GM10248 (cell line): ENCODE data around the gene WBP2NL.

Experiments
- CTCF ChIA-PET: fragments of 300-600 bp; sonication (Branson Sonifier 250); formaldehyde crosslinking; extraction: SDS; loops from one replicate; lab custom pipeline; 2021; ENCODE audit warnings: antibody characterized with exemption; lab: Yijun Ruan, JAX
- POLR2A ChIA-PET: fragments of 350-650 bp; sonication (Branson Sonifier 250); formaldehyde crosslinking; extraction: SDS; loops from one replicate; lab custom pipeline; 2020; ENCODE audit warnings: antibody characterized with exemption; lab: Yijun Ruan, JAX
- DNase-seq: peaks from one replicate; pipeline ENCODE4 v3.0.0; 2012; ENCODE audit errors: extremely low spot score
- CTCF ChIP-seq: IDR thresholded peaks from 2 replicates; pipeline ENCODE4 v1.5.1; 2012; ENCODE audit warnings: mild to moderate bottlenecking, low read depth; ENCODE audit errors: extremely low read depth, missing control alignments, control extremely low read depth

WBP2NL gene

GRCh38 chr22:42001706-42002105 lies 3.1 kb downstream of the WBP2NL start:
- ChIA-PET CTCF (no interaction called here), POLR2A (no interaction called here)
- no peak for DNase-seq
- no peak for TF ChIP-seq CTCF

GRCh38 chr22:42007922-42008321 lies 9.3 kb downstream of the WBP2NL start:
- ChIA-PET CTCF (interaction anchor here (1.8 kb wide), 1 partner anchor 25 kb away, joined by 4 read pairs; no protein-coding TSS in a partner anchor), POLR2A (no interaction called here)
- DNase-seq = no peak
- TF ChIP-seq CTCF = no peak

GRCh38 chr22:42010778-42011177 lies 12.2 kb downstream of the WBP2NL start:
- POLR2A ChIA-PET = no interaction called here
- CTCF ChIA-PET = no interaction called here
- no peak for TF ChIP-seq CTCF
- DNase-seq = no peak

- ChIA-PET POLR2A (no interaction called here), CTCF (no interaction called here)
- no peak for DNase-seq
- TF ChIP-seq CTCF = no peak
Measured at GRCh38 chr22:42013385-42013784, 14.8 kb downstream of the WBP2NL start.

GRCh38 chr22:42016111-42016510 lies 17.5 kb downstream of the WBP2NL start:
- TF ChIP-seq CTCF = no peak
- POLR2A ChIA-PET = no interaction called here
- CTCF ChIA-PET = interaction anchor here (1.0 to 1.5 kb wide), 3 partner anchors 13 to 54 kb away, joined by 3 to 4 read pairs (median 4); no protein-coding TSS in a partner anchor

GRCh38 chr22:42018224-42018623 lies 19.6 kb downstream of the WBP2NL start:
- no peak for DNase-seq
- CTCF ChIA-PET = no interaction called here
- TF ChIP-seq CTCF = no peak
- POLR2A ChIA-PET = no interaction called here

More at GRCh38 chr22:42016111-42016510, 17.5 kb downstream of the WBP2NL start:
- no peak for DNase-seq
